Fibroblast of the conjunctiva (primary cell): ENCODE measurements around the gene RNASE8.

ENCODE experiments used
- DNase-seq: peaks from one replicate; pipeline ENCODE4 v3.0.0-alpha.2; 2010; ENCODE audit warnings: low read depth

Gene RNASE8

GRCh38 chr14:21092273-21093011 is 34.8 kb downstream of the RNASE8 start:
- peak; percentile 42 for DNase-seq

DNA sequence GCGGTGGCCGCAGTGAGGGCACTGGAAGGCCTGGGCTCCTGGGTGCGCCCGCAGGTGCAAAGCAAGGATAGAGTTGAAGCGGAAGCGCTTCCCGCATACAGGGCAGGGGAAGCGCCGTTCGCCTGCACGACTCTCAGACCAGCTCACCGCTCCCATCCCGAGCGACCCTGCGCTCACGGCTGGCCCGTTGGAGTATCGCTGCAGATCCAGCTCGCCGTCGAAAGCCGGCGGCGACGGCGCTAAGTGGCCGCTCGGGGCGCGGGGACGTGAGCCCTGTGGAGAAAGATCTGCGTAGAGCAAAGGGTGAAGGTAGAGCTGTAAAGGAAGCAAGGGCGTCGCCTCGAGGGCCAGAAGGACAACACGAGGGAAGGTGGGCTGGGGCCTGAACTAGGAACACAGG is 35.4 kb downstream of the RNASE8 start:
- no peak for DNase-seq

DNA sequence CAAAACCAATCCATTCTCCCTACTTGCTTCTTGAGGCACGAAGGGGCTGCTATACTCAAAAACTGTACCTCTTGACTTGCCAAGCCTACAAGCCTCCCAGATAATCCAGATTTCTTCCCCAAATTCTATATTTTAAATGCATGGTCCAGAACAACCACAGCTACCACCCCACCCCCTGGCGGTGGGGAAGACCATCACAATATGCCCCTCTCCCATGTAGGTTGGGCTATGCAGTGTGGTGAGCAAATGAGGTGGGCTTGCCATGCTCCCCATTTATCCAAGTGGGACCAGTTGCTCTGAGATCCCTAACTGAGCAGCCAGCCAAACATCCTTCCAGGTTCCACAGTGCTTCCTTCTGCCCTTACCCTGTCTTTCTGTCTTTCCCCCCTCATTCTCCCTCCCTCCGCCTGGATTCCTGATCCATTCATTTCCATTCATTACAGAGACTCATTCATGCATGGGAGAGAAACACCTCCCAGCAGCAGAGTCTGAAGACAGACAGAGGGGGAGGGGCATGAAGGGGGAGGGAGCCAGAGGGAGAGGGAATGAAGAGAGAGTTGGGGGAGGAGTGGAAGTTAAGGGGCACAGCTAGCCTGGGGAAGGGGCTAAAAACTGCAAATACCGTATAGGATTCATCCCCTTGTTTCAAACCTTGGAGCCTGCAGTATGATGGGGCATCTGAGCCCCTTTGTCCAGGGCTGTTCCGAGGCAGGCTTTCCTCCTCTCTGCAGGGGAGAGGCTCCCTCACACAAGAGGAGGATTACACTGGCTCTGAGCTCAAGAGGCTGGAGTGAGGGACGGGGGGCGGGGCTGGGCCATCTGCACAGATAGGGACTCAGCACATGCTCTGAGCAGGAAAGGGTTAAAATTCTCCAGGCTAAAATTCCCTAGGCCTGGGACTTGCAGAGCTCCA is 36.4 kb downstream of the RNASE8 start:
- no peak for DNase-seq

DNA sequence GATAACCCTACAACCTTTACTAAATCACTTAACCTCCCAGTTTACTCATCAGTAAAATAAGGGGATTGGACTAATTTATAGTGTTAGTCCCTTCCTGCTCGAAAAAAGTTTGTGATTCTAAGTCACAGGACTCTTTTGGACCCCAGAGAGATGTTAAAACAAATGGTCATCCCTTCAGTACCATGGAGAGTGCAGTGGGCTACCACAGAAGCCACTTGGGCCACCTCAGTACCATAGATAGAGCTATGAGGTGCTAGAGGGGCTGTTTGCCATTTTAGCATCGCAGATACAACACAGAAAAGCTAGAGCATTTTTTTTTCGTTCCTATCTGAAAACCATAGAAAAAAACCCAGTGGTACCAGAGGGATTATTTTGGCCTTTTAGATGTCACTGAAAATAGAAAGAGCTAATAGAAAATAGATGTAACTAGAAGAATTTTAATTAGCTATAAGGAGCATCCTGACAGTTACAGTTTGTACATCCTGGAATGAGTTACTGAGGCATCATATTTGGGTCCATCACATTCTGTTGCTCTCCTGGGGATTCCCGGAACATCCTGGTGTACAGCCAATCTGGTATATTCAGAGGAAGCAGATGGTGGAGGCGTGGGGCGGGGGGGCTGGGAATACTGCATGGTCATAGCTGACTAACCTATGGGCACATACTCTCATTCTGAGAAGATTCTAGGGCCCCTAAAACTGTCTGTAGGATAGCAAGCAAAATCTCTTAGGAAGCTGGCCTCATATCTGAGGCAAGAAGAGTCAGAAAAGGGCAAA is 38.0 kb downstream of the RNASE8 start:
- DNase-seq: no peak

DNA sequence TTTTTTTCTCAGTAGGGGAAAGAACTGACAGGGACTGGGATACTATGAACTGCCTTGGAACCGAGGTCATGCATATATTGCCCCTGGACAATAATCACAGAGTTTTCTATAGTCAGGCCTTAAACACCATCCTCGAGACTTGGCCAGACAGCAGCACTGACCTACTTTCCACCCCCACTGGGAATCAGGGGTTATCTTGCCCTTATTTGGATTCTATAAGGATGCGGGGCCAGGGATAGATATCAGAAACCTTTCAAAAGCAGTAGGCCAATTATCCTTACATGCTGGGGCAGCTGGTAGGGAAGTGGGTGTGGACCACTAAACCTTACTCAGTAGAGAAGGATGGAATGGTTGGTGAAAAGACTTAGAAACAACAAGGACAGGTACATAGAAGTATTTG is 38.8 kb downstream of the RNASE8 start:
- DNase-seq: no peak

DNA sequence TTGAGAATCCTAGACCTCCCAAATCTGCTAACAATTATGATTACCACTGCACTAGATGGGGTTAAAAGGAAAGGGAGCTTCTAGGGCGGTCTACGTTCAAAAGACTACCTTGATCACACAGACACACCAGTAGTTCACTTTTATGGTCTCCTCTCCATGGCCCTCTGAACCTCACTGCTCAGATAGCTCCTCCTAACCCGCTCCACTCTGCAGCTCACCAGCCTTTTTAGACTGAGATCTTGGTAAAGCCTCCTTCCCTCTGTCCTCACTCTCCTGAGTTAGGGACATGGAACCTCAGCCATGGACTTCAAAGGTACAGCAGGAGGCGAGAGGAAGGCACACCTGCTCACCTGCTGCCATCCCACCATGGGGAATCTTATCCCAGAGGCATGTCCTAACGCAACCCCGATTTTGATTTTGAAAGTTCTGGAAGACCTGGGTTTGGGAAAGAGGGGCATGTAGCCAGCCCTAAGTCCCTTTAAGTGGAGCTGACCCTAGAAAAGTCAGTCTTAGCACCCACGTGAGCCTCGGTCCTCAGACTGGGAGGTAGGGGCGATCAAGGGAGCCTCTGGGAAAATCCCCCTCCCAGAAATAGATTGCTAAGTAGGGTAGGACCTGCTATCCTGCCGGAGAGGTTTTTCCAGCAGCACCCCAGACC is 39.5 kb downstream of the RNASE8 start:
- no peak for DNase-seq

DNA sequence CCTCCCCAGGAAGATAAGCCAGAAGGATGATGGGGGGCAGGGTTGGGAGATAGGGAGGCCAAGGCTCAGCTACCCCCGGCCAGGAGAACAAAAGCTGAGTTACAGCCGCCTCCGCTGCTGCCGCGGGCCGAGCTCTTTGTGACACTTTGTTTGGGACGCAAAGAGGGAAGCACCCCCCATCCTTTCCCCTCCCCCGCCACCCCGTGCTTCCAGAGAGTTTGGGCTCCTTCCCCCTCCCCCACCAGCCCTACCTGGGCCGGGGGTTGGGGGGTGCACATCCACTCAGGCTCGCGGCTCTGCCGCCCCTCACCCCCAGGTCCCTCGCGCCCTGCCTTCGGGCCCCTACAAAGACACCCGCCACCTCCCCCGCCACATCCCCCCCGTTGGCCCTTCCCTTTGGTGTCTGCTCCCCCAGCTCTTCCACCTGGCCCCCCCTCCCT is 40.0 kb downstream of the RNASE8 start:
- DNase-seq: no peak

DNA sequence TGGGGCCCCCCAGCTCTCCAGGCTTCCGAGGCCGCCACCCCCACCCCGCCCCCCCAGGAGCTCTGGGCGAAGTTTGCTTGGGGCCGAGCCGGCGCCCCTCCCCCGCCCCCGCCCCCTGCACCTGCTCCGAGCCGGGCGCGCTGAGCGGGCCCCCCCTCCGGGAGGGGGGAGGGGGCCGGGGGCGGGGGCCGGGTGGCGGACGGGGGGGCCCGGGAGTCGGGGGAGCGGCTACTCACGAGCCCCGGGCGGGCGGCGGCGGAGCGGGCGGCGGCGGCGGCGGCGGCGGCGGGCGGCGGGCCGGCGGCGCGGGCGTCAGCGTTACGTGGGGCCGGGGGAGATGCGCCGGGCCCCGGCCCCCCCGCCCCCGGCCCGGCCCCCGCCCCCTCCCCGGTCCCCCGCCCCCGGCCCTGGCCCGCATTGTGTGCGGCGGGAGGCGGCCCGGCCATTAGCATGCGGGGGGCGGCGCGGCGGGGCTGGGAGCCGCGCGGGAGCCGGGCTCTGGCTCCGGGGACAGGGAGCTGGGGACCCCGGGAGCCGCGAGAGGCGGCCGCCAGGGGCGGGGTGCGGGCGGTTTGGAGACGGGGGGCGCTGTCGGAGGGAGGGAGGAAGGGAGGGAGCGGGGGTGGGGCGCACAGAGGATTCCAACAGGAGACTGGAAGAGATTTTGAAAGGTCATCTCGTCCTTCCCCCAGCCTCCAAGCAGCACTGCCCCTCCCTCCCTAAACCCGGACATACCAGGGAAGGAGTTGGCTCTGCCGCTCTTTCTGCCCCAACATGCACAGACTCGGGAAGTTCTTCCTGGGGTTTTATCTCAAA is 40.7 kb downstream of the RNASE8 start, which contains the start of gene ZNF219:
TSS of gene ZNF219 (minus strand) at position 580 of the 816 bp plus-strand sequence. CDS start 5,064 bp downstream, outside the sequence.
- DNase-seq: peak; percentile 45

- DNase-seq: no peak
Observed at GRCh38 chr14:21098892-21099595, 41.4 kb downstream of the RNASE8 start.

DNA sequence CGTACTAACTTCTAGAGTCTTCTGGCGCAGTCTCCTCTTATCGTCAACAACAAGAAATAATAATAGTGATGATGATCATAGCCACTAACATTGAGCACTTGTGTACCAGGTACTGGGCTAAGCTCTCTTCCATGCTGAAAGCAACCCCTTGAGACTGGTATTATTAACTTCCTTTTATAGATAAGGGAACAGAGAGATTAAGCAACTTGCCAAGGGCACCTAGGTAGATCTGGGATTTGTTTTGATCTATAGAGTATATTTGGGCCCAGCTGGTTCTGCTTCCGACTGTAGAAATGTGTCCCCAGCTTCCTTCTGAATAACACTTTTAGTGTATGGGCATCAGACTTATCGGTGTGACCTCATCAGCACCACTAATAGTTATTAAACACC is 42.0 kb downstream of the RNASE8 start:
- DNase-seq: no peak

DNA sequence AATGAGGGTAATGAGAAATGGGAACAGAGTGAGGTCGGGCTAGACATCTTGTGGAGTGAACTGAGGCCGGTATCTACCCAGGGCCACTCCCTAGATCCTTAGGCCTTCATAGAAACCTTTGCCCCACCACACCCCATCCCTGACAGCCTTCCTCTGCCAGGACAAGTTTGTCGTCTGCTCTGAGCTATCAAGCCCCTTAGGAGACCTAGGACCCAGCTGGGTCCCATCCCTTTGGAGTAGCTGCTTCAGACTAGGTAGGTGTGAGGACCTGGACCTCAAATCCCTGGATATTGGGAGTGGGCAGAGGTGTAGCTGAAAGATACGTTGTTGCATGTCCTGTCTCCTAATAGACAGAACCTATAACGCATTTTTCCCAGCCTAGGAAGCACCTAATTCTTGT is 43.3 kb downstream of the RNASE8 start, which contains the start of gene TMEM253:
TSS of gene TMEM253 (plus strand) at position 136 of the 400 bp plus-strand sequence. CDS start 278 bp downstream, outside the sequence.
- no peak for DNase-seq

- DNase-seq: no peak
Observed at GRCh38 chr14:21101802-21102413, 44.3 kb downstream of the RNASE8 start.

- no peak for DNase-seq
Observed at GRCh38 chr14:21102521-21103410, 45.1 kb downstream of the RNASE8 start.

- DNase-seq: no peak
Observed at GRCh38 chr14:21103411-21103709, 45.7 kb downstream of the RNASE8 start.

DNA sequence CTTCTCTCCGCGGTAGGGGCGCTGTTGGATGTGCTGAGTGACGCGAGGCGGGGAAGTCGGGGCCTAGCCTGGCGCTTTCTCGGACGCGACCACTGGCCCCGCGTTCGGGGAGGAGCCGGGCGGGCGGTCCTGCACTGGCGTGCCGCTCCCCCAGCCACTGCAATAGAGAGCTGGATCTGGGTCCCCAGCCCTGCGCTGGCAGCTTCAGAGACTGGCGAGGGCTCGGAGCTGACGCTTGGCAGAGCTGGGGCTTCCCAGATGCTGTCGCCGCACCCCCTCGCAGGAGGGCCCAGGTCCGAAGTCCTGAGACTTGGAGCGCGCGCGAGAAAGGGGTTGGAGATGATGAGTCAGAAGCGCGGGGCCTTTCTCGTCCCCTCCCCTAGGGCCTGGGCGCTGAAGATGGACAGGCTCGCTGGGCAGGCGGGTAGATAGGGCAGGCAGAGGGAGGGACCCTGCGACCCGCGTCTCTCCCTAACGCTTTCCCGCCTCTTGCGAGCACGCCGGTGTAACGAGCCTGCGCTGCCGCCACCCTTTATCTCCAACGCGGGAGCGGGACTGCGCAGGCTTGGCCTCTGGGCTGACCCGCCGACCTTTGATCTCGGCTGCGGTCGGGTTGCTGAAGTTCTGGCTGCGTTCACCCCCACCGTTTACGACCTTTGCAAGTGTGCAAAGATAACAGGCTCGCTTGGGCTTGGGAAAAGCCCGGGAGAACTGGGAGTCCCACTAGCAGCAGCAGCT is 46.3 kb downstream of the RNASE8 start:
- peak; percentile 91 for DNase-seq

- peak; percentile 69 for DNase-seq
Observed at GRCh38 chr14:21104448-21105060, 46.9 kb downstream of the RNASE8 start.

DNA sequence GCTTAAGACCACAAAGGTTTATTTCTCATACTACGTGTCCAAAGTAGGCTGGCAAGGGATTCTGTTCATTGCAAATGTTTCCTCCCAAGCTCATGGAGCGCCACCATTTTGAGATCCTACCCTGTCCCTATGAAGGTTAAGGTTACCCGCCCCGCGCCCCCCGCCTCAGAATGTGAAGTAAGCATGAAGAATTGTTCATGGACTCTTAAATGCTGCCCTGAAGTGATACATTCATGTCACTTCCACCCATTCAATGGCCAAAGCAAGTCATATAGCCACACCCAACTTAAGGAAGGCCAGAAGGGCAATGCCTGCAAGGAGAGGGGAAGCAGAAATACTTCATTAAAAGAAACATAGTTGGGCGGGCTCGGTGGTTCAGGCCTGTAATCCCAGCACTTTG is 47.5 kb downstream of the RNASE8 start:
- DNase-seq: no peak

- no peak for DNase-seq
Observed at GRCh38 chr14:21106176-21106497, 48.5 kb downstream of the RNASE8 start.
